A549 (cell line): ENCODE results near the gene FBXO34. TPM values are rescaled to one million over a fixed set of nuclear protein-coding genes. Genes with fewer than 3 reads are reported as not detected.

Experiments used
- ATAC-seq, 2 experiments: fragments of 200-7000 bp in 1 of 2; fragments of >200 bp in 1 of 2; cut with Nextera tagmentation in 1 of 2; cut with Tn5 transposase in 1 of 2; 3 replicates each; pipeline versions ENCODE4 v1.8.0 to v1.9.1; 2018 to 2020; ENCODE audit warnings: mild to moderate bottlenecking in 1 of 2, moderate library complexity in 1 of 2
- CTCF ChIA-PET: fragments of 300-600 bp; sonication (Branson Sonifier 250); formaldehyde crosslinking; extraction: SDS; loops from one replicate; lab custom pipeline; 2021; ENCODE audit warnings: antibody characterized with exemption, inconsistent platforms; lab: Yijun Ruan, JAX
- POLR2A ChIA-PET: fragments of 350-600 bp; formaldehyde crosslinking; extraction: SDS; loops from one replicate; lab custom pipeline; 2021; ENCODE audit warnings: antibody characterized with exemption, inconsistent platforms; lab: Yijun Ruan, JAX
- DNase-seq, 2 experiments: peaks; one replicate each; pipeline versions ENCODE4 v3.0.0 to v3.0.0-alpha.2; 2011 to 2016; ENCODE audit warnings: low read depth in 1 of 2, low spot score in 1 of 2
- FAIRE-seq: peaks from 2 replicates; lab custom pipeline; 2011; peaks lifted over from hg19 to GRCh38; lab: Jason Lieb, UNC
- H3K27ac ChIP-seq, 2 experiments: fragments of >200 bp; sonication (Bioruptor Twin); formaldehyde crosslinking; 3 replicates each; pipeline ENCODE4 v1.5.1; 2016 to 2017
- H3K4me1 ChIP-seq: fragments of >200 bp; sonication (Bioruptor Twin); formaldehyde crosslinking; 3 replicates; pipeline ENCODE4 v1.6.1; 2016
- H3K4me2 ChIP-seq: fragments of >200 bp; sonication (Bioruptor Twin); formaldehyde crosslinking; 3 replicates; pipeline ENCODE4 v1.6.1; 2016
- H3K4me3 ChIP-seq: fragments of >200 bp; sonication (Bioruptor Twin); formaldehyde crosslinking; 3 replicates; pipeline ENCODE4 v1.5.1; 2016
- H3K9me3 ChIP-seq: fragments of >200 bp; sonication (Bioruptor Twin); formaldehyde crosslinking; 3 replicates; pipeline ENCODE4 v1.6.1; 2016
- CBX2 ChIP-seq: fragments of 200-600 bp; sonication (generic); IDR thresholded peaks from 2 replicates; pipeline ENCODE4 v1.6.1; 2016; ENCODE audit warnings: low read depth, mild to moderate bottlenecking, borderline replicate concordance
- CHD4 ChIP-seq: fragments of 200-600 bp; sonication (generic); IDR thresholded peaks from 2 replicates; pipeline ENCODE4 v1.6.1; 2016; ENCODE audit warnings: antibody characterized with exemption, mild to moderate bottlenecking, borderline replicate concordance
- EHMT2 ChIP-seq: fragments of 200-600 bp; sonication (generic); IDR thresholded peaks from 2 replicates; pipeline ENCODE4 v1.6.1; 2016; ENCODE audit warnings: antibody characterized with exemption, low read depth, mild to moderate bottlenecking, moderate library complexity
- EP300 ChIP-seq, 2 experiments: fragments of >200 bp; sonication (Bioruptor Twin); formaldehyde crosslinking; IDR thresholded peaks; 2 replicates in 1 of 2; 3 replicates in 1 of 2; pipeline ENCODE4 v1.6.1; 2016 to 2017
- FOXS1 ChIP-seq: fragments of 250-450 bp; sonication (Bioruptor Pico); IDR thresholded peaks from 2 replicates; pipeline ENCODE4 v1.5.0; 2020; ENCODE audit warnings: mild to moderate bottlenecking, moderate library complexity
- GATA3 ChIP-seq: IDR thresholded peaks from 2 replicates; pipeline ENCODE4 v1.6.1; 2012; ENCODE audit warnings: borderline replicate concordance
- HDAC2 ChIP-seq: fragments of 200-600 bp; sonication (generic); IDR thresholded peaks from 2 replicates; pipeline ENCODE4 v1.6.1; 2016
- HEYL ChIP-seq: fragments of 250-450 bp; sonication (Bioruptor Pico); IDR thresholded peaks from 2 replicates; pipeline ENCODE4 v1.8.0; 2021; ENCODE audit warnings: mild to moderate bottlenecking, moderate library complexity
- HMGXB4 ChIP-seq: fragments of 250-450 bp; sonication (Bioruptor Pico); IDR thresholded peaks from 2 replicates; pipeline ENCODE4 v1.5.0; 2021; ENCODE audit warnings: mild to moderate bottlenecking, moderate library complexity, borderline replicate concordance
- HOXB13 ChIP-seq: fragments of 250-450 bp; sonication (Bioruptor Pico); IDR thresholded peaks from 2 replicates; pipeline ENCODE4 v1.5.0; 2020; ENCODE audit warnings: low read depth, mild to moderate bottlenecking, moderate library complexity
- KDM1A ChIP-seq: fragments of 200-600 bp; sonication (generic); IDR thresholded peaks from 2 replicates; pipeline ENCODE4 v1.6.1; 2016; ENCODE audit warnings: low read depth, mild to moderate bottlenecking
- MAFK ChIP-seq: fragments of 450-650 bp; IDR thresholded peaks from 2 replicates; pipeline ENCODE4 v1.6.1; 2014; ENCODE audit not compliant: partially characterized antibody
- NPAS2 ChIP-seq: fragments of 250-450 bp; sonication (Bioruptor Pico); IDR thresholded peaks from 2 replicates; pipeline ENCODE4 v1.8.0; 2022; ENCODE audit warnings: mild to moderate bottlenecking, moderate library complexity, borderline replicate concordance
- PBX3 ChIP-seq: IDR thresholded peaks from 2 replicates; pipeline ENCODE4 v1.6.1; 2012
- PHF8 ChIP-seq: fragments of 200-600 bp; sonication (generic); IDR thresholded peaks from 2 replicates; pipeline ENCODE4 v1.6.1; 2016; ENCODE audit warnings: low read depth, mild to moderate bottlenecking, antibody characterized with exemption, moderate library complexity, borderline replicate concordance
- POLR2AphosphoS2 ChIP-seq: conservative IDR thresholded peaks from 2 replicates; pipeline ENCODE4 v1.6.1; 2012; ENCODE audit warnings: low read length, improper control_type of control experiment, inconsistent platforms
- RAD21 ChIP-seq, 2 experiments: fragments of >200 bp in 1 of 2; sonication (Bioruptor Twin) in 1 of 2; formaldehyde crosslinking in 1 of 2; IDR thresholded peaks in 1 of 2; conservative IDR thresholded peaks in 1 of 2; 2 replicates in 1 of 2; 3 replicates in 1 of 2; pipeline ENCODE4 v1.6.1; 2012 to 2018; ENCODE audit warnings: inconsistent platforms in 1 of 2
- RNF2 ChIP-seq: fragments of 200-600 bp; sonication (generic); IDR thresholded peaks from 2 replicates; pipeline ENCODE4 v1.6.1; 2016; ENCODE audit warnings: low read depth, mild to moderate bottlenecking, antibody characterized with exemption, moderate library complexity, borderline replicate concordance
- SREBF2 ChIP-seq: fragments of 450-650 bp; IDR thresholded peaks from 2 replicates; pipeline ENCODE4 v1.6.1; 2014; ENCODE audit warnings: mild to moderate bottlenecking, moderate library complexity
- TFCP2L1 ChIP-seq: fragments of 250-450 bp; sonication (Bioruptor Pico); IDR thresholded peaks from 2 replicates; pipeline ENCODE4 v1.5.0; 2021; ENCODE audit warnings: mild to moderate bottlenecking
- TP53 ChIP-seq: fragments of 250-450 bp; sonication (Bioruptor Pico); IDR thresholded peaks from 2 replicates; pipeline ENCODE4 v1.5.0; 2021; ENCODE audit warnings: mild to moderate bottlenecking, moderate library complexity
- USF2 ChIP-seq: fragments of 450-650 bp; IDR thresholded peaks from 2 replicates; pipeline ENCODE4 v1.6.1; 2014; ENCODE audit warnings: antibody characterized with exemption
- ZFP36 ChIP-seq: fragments of 450-650 bp; IDR thresholded peaks from 2 replicates; pipeline ENCODE4 v1.6.1; 2014; ENCODE audit warnings: borderline replicate concordance; ENCODE audit not compliant: partially characterized antibody
- WGBS: methylation state at CpG from one replicate; pipeline ENCODE4 v1.1.6; 2017; ENCODE audit errors: missing lambda C conversion rate; 5-methylcytosine and 5-hydroxymethylcytosine counted together
- polyA plus RNA-seq, 4 experiments: library from polyadenylated mRNA; depleted of rRNA in 3 of 4; stranded (reverse); fragments of >200 nt; fragmentation: RNase III in 1 of 4; extraction: RNeasy Plus Mini Kit Qiagen cat#74134 plus additional on column Dnase treatment in 1 of 4; gene quantifications; 2 replicates in 3 of 4; 3 replicates in 1 of 4; pipeline ENCODE4 v1.2.3, GENCODE V29; 2011 to 2017
- TF ChIP-seq, protein P1 (sequence below): fragments of >200 bp; sonication (Bioruptor Twin); formaldehyde crosslinking; IDR thresholded peaks from 2 replicates; pipeline ENCODE4 v1.6.1; 2016
- TF ChIP-seq, protein P2 (sequence below): fragments of 200-600 bp; sonication (generic); IDR thresholded peaks from 2 replicates; pipeline ENCODE4 v1.6.1; 2016; ENCODE audit warnings: antibody characterized with exemption, mild to moderate bottlenecking, moderate library complexity

Gene FBXO34
- polyA plus RNA-seq, 2 of the 4 experiments (the other 2 are of a cell fraction) = 15.4 to 28.0 TPM

GRCh38 chr14:55285048-55285652 is 13.9 kb downstream of the FBXO34 start:
- ChIA-PET POLR2A (interaction anchor here (0.7 kb wide), 1 partner anchor 39 kb away, joined by 4 read pairs; no protein-coding TSS in a partner anchor), CTCF (interaction anchor here (0.7 kb wide), 1 partner anchor 188 kb away, joined by 3 read pairs; no protein-coding TSS in a partner anchor)
- H3K9me3 ChIP-seq = no peaks in the 10 kb centered on the region
- no peak overlapping the region for H3K27ac ChIP-seq
- ATAC-seq (no peak), FAIRE-seq (no peak), DNase-seq (no peak)
- TF ChIP-seq CHD4 (no peak), HDAC2 (no peak), TP53 (CRISPR knock-in tag) (no peak), RAD21 (conservative IDR thresholded peaks at IDR 0.05 in 1 of 2, IDR thresholded peaks at IDR 0.05 in 1 of 2) (no peak), PHF8 (no peak), ZFP36 (no peak), HMGXB4 (CRISPR knock-in tag) (no peak), HOXB13 (no peak), PBX3 (no peak), CBX2 (no peak), MAFK (no peak), HEYL (CRISPR knock-in tag) (no peak), TFCP2L1 (CRISPR knock-in tag) (no peak), SREBF2 (no peak), USF2 (no peak), RNF2 (no peak), GATA3 (no peak), FOXS1 (CRISPR knock-in tag) (no peak), NPAS2 (CRISPR knock-in tag) (no peak)
- TF ChIP-seq, protein P1, sequence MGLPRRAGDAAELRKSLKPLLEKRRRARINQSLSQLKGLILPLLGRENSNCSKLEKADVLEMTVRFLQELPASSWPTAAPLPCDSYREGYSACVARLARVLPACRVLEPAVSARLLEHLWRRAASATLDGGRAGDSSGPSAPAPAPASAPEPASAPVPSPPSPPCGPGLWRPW = no peak
- 87% methylated on average over 13 of the region's 13 CpGs for WGBS
- H3K4me2 ChIP-seq = no peak overlapping the region
- no peak overlapping the region for H3K4me3 ChIP-seq
- H3K4me1 ChIP-seq = peaks cover 20% of the 10 kb centered on the region; the same call in 2 of the 3 replicates

DNA sequence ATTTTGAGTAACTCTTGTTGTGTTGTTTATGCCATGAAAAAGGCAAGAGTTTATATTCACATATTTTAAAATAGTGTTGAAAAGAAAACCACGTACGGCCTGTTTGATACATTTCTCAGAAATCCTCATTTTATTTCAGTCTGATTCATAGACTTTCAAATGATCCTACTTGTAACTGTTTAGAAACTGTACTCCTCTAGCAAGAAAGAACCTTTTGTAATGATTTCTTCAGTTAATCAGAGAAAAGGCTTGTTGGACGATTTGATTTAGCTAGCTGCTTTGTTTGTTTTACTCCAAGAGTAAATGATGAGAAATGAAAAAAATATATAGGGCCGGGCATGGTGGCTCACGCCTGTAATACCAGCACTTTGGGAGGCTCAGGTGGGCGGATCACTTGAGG is 17.2 kb downstream of the FBXO34 start:
- Histone ChIP-seq H3K4me2 (no peak overlapping the region), H3K9me3 (no peaks in the 10 kb centered on the region), H3K27ac (no peak overlapping the region), H3K4me3 (no peak overlapping the region), H3K4me1 (peaks cover 20% of the 10 kb centered on the region; the same call in 2 of the 3 replicates)
- 56% methylated on average over 6 of the region's 6 CpGs for WGBS
- CTCF ChIA-PET = interaction anchor here (1.4 kb wide), 1 partner anchor 18 kb away, joined by 6 read pairs; the partner anchor contains the start of gene FBXO34
- no peak for ATAC-seq
- no peak for DNase-seq
- POLR2A ChIA-PET = no interaction called here
- FAIRE-seq = no peak
- TF ChIP-seq USF2 (no peak), EHMT2 (no peak), CBX2 (no peak), POLR2AphosphoS2 (no peak), GATA3 (no peak), EP300 (IDR thresholded peaks at IDR 0.05) (no peak), RNF2 (no peak), RAD21 (conservative IDR thresholded peaks at IDR 0.05 in 1 of 2, IDR thresholded peaks at IDR 0.05 in 1 of 2) (no peak), PBX3 (no peak), KDM1A (no peak)
- TF ChIP-seq, protein P2, sequence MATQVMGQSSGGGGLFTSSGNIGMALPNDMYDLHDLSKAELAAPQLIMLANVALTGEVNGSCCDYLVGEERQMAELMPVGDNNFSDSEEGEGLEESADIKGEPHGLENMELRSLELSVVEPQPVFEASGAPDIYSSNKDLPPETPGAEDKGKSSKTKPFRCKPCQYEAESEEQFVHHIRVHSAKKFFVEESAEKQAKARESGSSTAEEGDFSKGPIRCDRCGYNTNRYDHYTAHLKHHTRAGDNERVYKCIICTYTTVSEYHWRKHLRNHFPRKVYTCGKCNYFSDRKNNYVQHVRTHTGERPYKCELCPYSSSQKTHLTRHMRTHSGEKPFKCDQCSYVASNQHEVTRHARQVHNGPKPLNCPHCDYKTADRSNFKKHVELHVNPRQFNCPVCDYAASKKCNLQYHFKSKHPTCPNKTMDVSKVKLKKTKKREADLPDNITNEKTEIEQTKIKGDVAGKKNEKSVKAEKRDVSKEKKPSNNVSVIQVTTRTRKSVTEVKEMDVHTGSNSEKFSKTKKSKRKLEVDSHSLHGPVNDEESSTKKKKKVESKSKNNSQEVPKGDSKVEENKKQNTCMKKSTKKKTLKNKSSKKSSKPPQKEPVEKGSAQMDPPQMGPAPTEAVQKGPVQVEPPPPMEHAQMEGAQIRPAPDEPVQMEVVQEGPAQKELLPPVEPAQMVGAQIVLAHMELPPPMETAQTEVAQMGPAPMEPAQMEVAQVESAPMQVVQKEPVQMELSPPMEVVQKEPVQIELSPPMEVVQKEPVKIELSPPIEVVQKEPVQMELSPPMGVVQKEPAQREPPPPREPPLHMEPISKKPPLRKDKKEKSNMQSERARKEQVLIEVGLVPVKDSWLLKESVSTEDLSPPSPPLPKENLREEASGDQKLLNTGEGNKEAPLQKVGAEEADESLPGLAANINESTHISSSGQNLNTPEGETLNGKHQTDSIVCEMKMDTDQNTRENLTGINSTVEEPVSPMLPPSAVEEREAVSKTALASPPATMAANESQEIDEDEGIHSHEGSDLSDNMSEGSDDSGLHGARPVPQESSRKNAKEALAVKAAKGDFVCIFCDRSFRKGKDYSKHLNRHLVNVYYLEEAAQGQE = no peak
